Naive thymus-derived CD4-positive, alpha-beta T cell (primary cell): ENCODE results near the gene PROK2. TPM values are rescaled to one million over a fixed set of nuclear protein-coding genes. Genes with fewer than 3 reads are reported as not detected.

Source experiments
- ATAC-seq: fragments of 150-1000 bp; cut with Tn5 transposase; 2 replicates; pipeline ENCODE4 v1.10.0; 2021; ENCODE audit warnings: mild to moderate bottlenecking, moderate library complexity
- CTCF ChIA-PET: fragments of 350-600 bp; sonication (Branson Sonifier 250); formaldehyde crosslinking; loops from one replicate; lab custom pipeline; 2021; ENCODE audit warnings: antibody characterized with exemption; lab: Charles Lee
- POLR2A ChIA-PET: fragments of 350-600 bp; sonication (Branson Sonifier 250); formaldehyde crosslinking; loops from one replicate; lab custom pipeline; 2021; ENCODE audit warnings: antibody characterized with exemption, inconsistent platforms; lab: Charles Lee
- DNase-seq, 9 donors: peaks; one replicate each; pipeline versions ENCODE4 v3.0.0 to v3.0.0-alpha.2; 2020 to 2022; ENCODE audit warnings: mixed read lengths in 1 of 9
- H3K27ac ChIP-seq: one replicate; pipeline ENCODE4 v1.7.0; 2013; ENCODE audit warnings: mild to moderate bottlenecking, low read depth, low read length, moderate library complexity
- H3K27me3 ChIP-seq, 2 donors: one replicate each; pipeline ENCODE4 v1.7.0; 2013; ENCODE audit warnings: low read length in 2 of 2, mild to moderate bottlenecking in 2 of 2, moderate library complexity in 2 of 2; ENCODE audit not compliant: control insufficient read depth in 2 of 2, insufficient read depth in 2 of 2
- H3K36me3 ChIP-seq, 3 experiments: 1 replicate in 2 of 3; 2 replicates in 1 of 3; pipeline ENCODE4 v1.7.0; 2013; ENCODE audit warnings: low read length in 3 of 3, mild to moderate bottlenecking in 3 of 3, moderate library complexity in 1 of 3; ENCODE audit not compliant: insufficient read depth in 3 of 3, control insufficient read depth in 2 of 3
- H3K4me1 ChIP-seq, 2 donors: one replicate each; pipeline ENCODE4 v1.7.0; 2013; ENCODE audit warnings: low read length in 2 of 2, mild to moderate bottlenecking in 2 of 2, moderate library complexity in 1 of 2; ENCODE audit not compliant: control insufficient read depth in 2 of 2, insufficient read depth in 2 of 2
- H3K4me3 ChIP-seq: 2 replicates; pipeline ENCODE4 v1.7.0; 2013; ENCODE audit warnings: mild to moderate bottlenecking, low read length
- H3K9me3 ChIP-seq, 3 experiments: 1 replicate in 2 of 3; 2 replicates in 1 of 3; pipeline ENCODE4 v1.7.0; 2013; ENCODE audit warnings: low read length in 3 of 3; ENCODE audit not compliant: control insufficient read depth in 2 of 3
- H3K27ac Mint-ChIP-seq, 9 donors: one replicate each; pipeline ENCODE4 v1.8.0; 2020 to 2022; ENCODE audit warnings: mixed read lengths in 9 of 9, mild to moderate bottlenecking in 8 of 9, moderate library complexity in 5 of 9, inconsistent platforms in 2 of 9
- H3K27me3 Mint-ChIP-seq, 5 donors: one replicate each; pipeline ENCODE4 v1.8.0; 2021 to 2022; ENCODE audit warnings: mixed read lengths in 5 of 5, mild to moderate bottlenecking in 1 of 5
- H3K36me3 Mint-ChIP-seq, 5 donors: one replicate each; pipeline ENCODE4 v1.8.0; 2020 to 2022; ENCODE audit warnings: mixed read lengths in 5 of 5, mild to moderate bottlenecking in 3 of 5, inconsistent platforms in 1 of 5
- H3K4me1 Mint-ChIP-seq, 7 donors: one replicate each; pipeline ENCODE4 v1.8.0; 2020 to 2022; ENCODE audit warnings: mixed read lengths in 7 of 7, mild to moderate bottlenecking in 3 of 7, inconsistent platforms in 1 of 7
- H3K4me3 Mint-ChIP-seq, 10 donors: one replicate each; pipeline ENCODE4 v1.8.0; 2020 to 2022; ENCODE audit warnings: mild to moderate bottlenecking in 10 of 10, mixed read lengths in 10 of 10, moderate library complexity in 6 of 10, inconsistent platforms in 2 of 10
- H3K9me3 Mint-ChIP-seq, 11 donors: one replicate each; pipeline ENCODE4 v1.8.0; 2020 to 2022; ENCODE audit warnings: mixed read lengths in 11 of 11, mild to moderate bottlenecking in 4 of 11, inconsistent platforms in 1 of 11, moderate library complexity in 1 of 11
- intact Hi-C, 2 donors: fragments of 100-400 bp; cut with micrococcal nuclease; formaldehyde crosslinking; loops; one replicate each; pipeline ENCODE4 v1.15.1; 2023
- polyA plus RNA-seq, 2 donors: library from polyadenylated mRNA; unstranded; fragments of 300-500 nt; fragmentation: Illumina TruSeq; gene quantifications; one replicate each; pipeline ENCODE4 v1.2.3, GENCODE V29; 2021
- total RNA-seq, 6 experiments: library from RNA in 5 of 6; stranded (reverse) in 5 of 6; gene quantifications; 1 replicate in 5 of 6; 2 replicates in 1 of 6; pipeline ENCODE4 v1.2.3 and lab custom pipeline; 2021 to 2026

Gene PROK2
- total and polyA plus RNA-seq, 7 experiments from 2014 or later = 14.1 TPM; not detected in 6

GRCh38 chr3:71771884-71772283, 13.1 kb downstream of the PROK2 start:
- Mint-ChIP-seq H3K4me1 (peaks cover 0 to 3% (median 0%) of the 10 kb centered on the region in 7 donors), H3K9me3 (no peaks in the 10 kb centered on the region), H3K4me3 (no peak overlapping the region), H3K27me3 (peaks cover 0 to 30% (median 11%) of the 10 kb centered on the region in 5 donors), H3K27ac (no peak overlapping the region), H3K36me3 (no peaks in the 10 kb centered on the region)
- Histone ChIP-seq H3K27me3 (no peaks in the 10 kb centered on the region), H3K9me3 (no peaks in the 10 kb centered on the region), H3K4me3 (no peak overlapping the region), H3K36me3 (no peaks in the 10 kb centered on the region), H3K27ac (no peak overlapping the region), H3K4me1 (no peaks in the 10 kb centered on the region)
- ChIA-PET CTCF (no interaction called here), POLR2A (no interaction called here)
- no peak for DNase-seq
- intact Hi-C loops = no loop called here
- no peak for ATAC-seq

GRCh38 chr3:71771126-71771525, 13.8 kb downstream of the PROK2 start:
- no peak overlapping the region for H3K27ac ChIP-seq
- no peak for ATAC-seq
- no peak overlapping the region for H3K4me3 Mint-ChIP-seq
- H3K27ac Mint-ChIP-seq = no peak overlapping the region
- H3K27me3 ChIP-seq = no peaks in the 10 kb centered on the region
- intact Hi-C loops = no loop called here
- no peaks in the 10 kb centered on the region for H3K36me3 ChIP-seq
- DNase-seq = no peak
- no peaks in the 10 kb centered on the region for H3K9me3 ChIP-seq
- no peaks in the 10 kb centered on the region for H3K9me3 Mint-ChIP-seq
- H3K4me1 Mint-ChIP-seq = peaks cover 0 to 1% (median 0%) of the 10 kb centered on the region in 7 donors
- ChIA-PET CTCF (no interaction called here), POLR2A (no interaction called here)
- H3K27me3 Mint-ChIP-seq = peaks cover 0 to 30% (median 4%) of the 10 kb centered on the region in 5 donors
- no peaks in the 10 kb centered on the region for H3K36me3 Mint-ChIP-seq
- no peak overlapping the region for H3K4me3 ChIP-seq
- H3K4me1 ChIP-seq = no peaks in the 10 kb centered on the region

- DNase-seq (no peak), ATAC-seq (no peak)
- Mint-ChIP-seq H3K27me3 (peaks cover 0 to 46% (median 11%) of the 10 kb centered on the region in 5 donors), H3K36me3 (peaks cover 0 to 4% (median 0%) of the 10 kb centered on the region in 5 donors), H3K9me3 (no peaks in the 10 kb centered on the region), H3K4me3 (no peak overlapping the region), H3K4me1 (no peaks in the 10 kb centered on the region), H3K27ac (no peak overlapping the region)
- Histone ChIP-seq H3K9me3 (no peaks in the 10 kb centered on the region), H3K4me1 (no peaks in the 10 kb centered on the region), H3K27ac (no peak overlapping the region), H3K36me3 (no peaks in the 10 kb centered on the region), H3K27me3 (no peaks in the 10 kb centered on the region), H3K4me3 (no peak overlapping the region)
- ChIA-PET POLR2A (no interaction called here), CTCF (interaction anchor here (1.3 kb wide), 1 partner anchor 33 kb away, joined by 4 read pairs; no protein-coding TSS in a partner anchor)
- intact Hi-C loops = no loop called here
Measured at GRCh38 chr3:71763426-71763825, 21.5 kb downstream of the PROK2 start.

GRCh38 chr3:71760140-71760539, 24.8 kb downstream of the PROK2 start:
- Mint-ChIP-seq H3K27ac (no peak overlapping the region), H3K27me3 (peaks cover 8 to 70% (median 29%) of the 10 kb centered on the region in 5 donors), H3K4me3 (no peak overlapping the region), H3K36me3 (peaks cover 0 to 4% (median 0%) of the 10 kb centered on the region in 5 donors), H3K4me1 (peaks cover 0 to 6% (median 4%) of the 10 kb centered on the region in 7 donors), H3K9me3 (no peaks in the 10 kb centered on the region)
- Histone ChIP-seq H3K4me1 (no peaks in the 10 kb centered on the region), H3K36me3 (no peaks in the 10 kb centered on the region), H3K9me3 (no peaks in the 10 kb centered on the region), H3K27ac (no peak overlapping the region), H3K4me3 (no peak overlapping the region), H3K27me3 (no peaks in the 10 kb centered on the region)
- ChIA-PET CTCF (no interaction called here), POLR2A (no interaction called here)
- DNase-seq (no peak), ATAC-seq (no peak)
- intact Hi-C loops = no loop called here

GRCh38 chr3:71759401-71759800, 25.5 kb downstream of the PROK2 start:
- POLR2A ChIA-PET = no interaction called here
- intact Hi-C loops = no loop called here
- ATAC-seq = peak; percentile 75
- peaks cover 0 to 4% (median 0%) of the 10 kb centered on the region in 5 donors for H3K36me3 Mint-ChIP-seq
- CTCF ChIA-PET = interaction anchor here (0.7 kb wide), 1 partner anchor 1003 kb away, joined by 3 read pairs; no protein-coding TSS in a partner anchor
- no peaks in the 10 kb centered on the region for H3K9me3 Mint-ChIP-seq
- H3K4me3 Mint-ChIP-seq = peak overlapping the region in 1 of 10 donors; percentile 39
- H3K9me3 ChIP-seq = no peaks in the 10 kb centered on the region
- H3K27me3 Mint-ChIP-seq = peaks cover 11 to 74% (median 32%) of the 10 kb centered on the region in 5 donors
- DNase-seq = no peak
- H3K36me3 ChIP-seq = no peaks in the 10 kb centered on the region
- H3K4me3 ChIP-seq = no peak overlapping the region
- H3K27ac ChIP-seq = no peak overlapping the region
- H3K4me1 Mint-ChIP-seq = peaks cover 0 to 8% (median 6%) of the 10 kb centered on the region in 7 donors
- H3K4me1 ChIP-seq = no peaks in the 10 kb centered on the region
- H3K27me3 ChIP-seq = no peaks in the 10 kb centered on the region
- no peak overlapping the region for H3K27ac Mint-ChIP-seq

- Histone ChIP-seq H3K27me3 (peaks cover 0 to under 1% of the 10 kb centered on the region in 2 donors), H3K4me1 (peaks cover 0 to under 1% of the 10 kb centered on the region in 2 donors), H3K36me3 (no peaks in the 10 kb centered on the region), H3K4me3 (no peak overlapping the region), H3K9me3 (no peaks in the 10 kb centered on the region), H3K27ac (no peak overlapping the region)
- ChIA-PET CTCF (no interaction called here), POLR2A (no interaction called here)
- DNase-seq (no peak), ATAC-seq (no peak)
- intact Hi-C loops = no loop called here
- H3K36me3 Mint-ChIP-seq = no peaks in the 10 kb centered on the region
- H3K27ac Mint-ChIP-seq = no peak overlapping the region
- peaks cover 0 to 8% (median 6%) of the 10 kb centered on the region in 7 donors for H3K4me1 Mint-ChIP-seq
- H3K4me3 Mint-ChIP-seq = no peak overlapping the region
- H3K9me3 Mint-ChIP-seq = no peaks in the 10 kb centered on the region
- H3K27me3 Mint-ChIP-seq = peaks cover 11 to 68% (median 33%) of the 10 kb centered on the region in 5 donors
Measured at GRCh38 chr3:71758091-71758490, 26.9 kb downstream of the PROK2 start.
